Upper lobe of left lung (tissue), 6 donors: ENCODE measurements around the gene LEPR. TPM values are rescaled to one million over a fixed set of nuclear protein-coding genes. Genes with fewer than 3 reads are reported as not detected.

Source experiments
- ATAC-seq, 2 donors: fragments of 200-7000 bp; cut with Tn5 transposase; one replicate each; pipeline ENCODE4 v1.9.1; 2022; ENCODE audit warnings: mild to moderate bottlenecking in 2 of 2, moderate library complexity in 2 of 2; ENCODE audit not compliant: low FRiP score in 2 of 2
- DNase-seq, 2 donors: peaks; one replicate each; pipeline ENCODE4 v3.0.0-alpha.2; 2019 to 2020
- H3K27ac ChIP-seq, 4 donors: fragments of 200-600 bp; sonication (generic); one replicate each; pipeline ENCODE4 v1.5.1; 2016 to 2019
- H3K27me3 ChIP-seq, 4 donors: fragments of 200-600 bp; sonication (generic); one replicate each; pipeline ENCODE4 v1.5.1; 2017 to 2019
- H3K36me3 ChIP-seq, 4 donors: fragments of 200-600 bp; sonication (generic); one replicate each; pipeline ENCODE4 v1.5.1; 2016 to 2019
- H3K4me1 ChIP-seq, 4 donors: fragments of 200-600 bp; sonication (generic); one replicate each; pipeline ENCODE4 v1.5.1; 2018 to 2019
- H3K4me3 ChIP-seq, 4 donors: fragments of 200-600 bp; sonication (generic); one replicate each; pipeline ENCODE4 v1.5.1; 2017 to 2019; ENCODE audit warnings: mild to moderate bottlenecking in 2 of 4, moderate library complexity in 1 of 4
- H3K9me3 ChIP-seq, 4 donors: fragments of 200-600 bp; sonication (generic); one replicate each; pipeline ENCODE4 v1.5.1; 2018 to 2019
- EP300 ChIP-seq, 4 donors: sonication (generic); formaldehyde crosslinking; IDR thresholded peaks; one replicate each; pipeline ENCODE4 v1.5.1; 2017; ENCODE audit warnings: antibody characterized with exemption in 4 of 4, control low read depth in 2 of 4
- POLR2A ChIP-seq, 4 donors: fragments of 450-650 bp; IDR thresholded peaks; one replicate each; pipeline ENCODE4 v1.5.1; 2016 to 2017; ENCODE audit warnings: antibody characterized with exemption in 4 of 4, mild to moderate bottlenecking in 2 of 4
- POLR2AphosphoS5 ChIP-seq, 2 donors: sonication (generic); formaldehyde crosslinking; IDR thresholded peaks; one replicate each; pipeline ENCODE4 v1.5.1; 2017; ENCODE audit warnings: antibody characterized with exemption in 2 of 2
- WGBS, 2 donors: methylation state at CpG; one replicate each; pipeline ENCODE4 v1.1.5; 2017 to 2018; 5-methylcytosine and 5-hydroxymethylcytosine counted together
- total RNA-seq, 6 donors: library from RNA; depleted of rRNA in 4 of 6; stranded (reverse); fragments of >200 nt in 4 of 6; gene quantifications; one replicate each; pipeline versions ENCODE4 v1.1.0 to v1.2.1, GENCODE V29; 2016 to 2021
- TF ChIP-seq, protein P1 (sequence below), 6 experiments: fragments of 450-650 bp in 4 of 6; fragments of 200-600 bp in 2 of 6; sonication (generic) in 2 of 6; IDR thresholded peaks; one replicate each; pipeline ENCODE4 v1.5.1; 2016 to 2019; ENCODE audit warnings: antibody characterized with exemption in 6 of 6
- donor health status: DM: no; HTN: no; CAD: no; lungs with moderate emphysema.
- donor health status: DM: no; HTN: yes; CAD: no; lungs with severe emphysema.

LEPR gene
- total RNA-seq, 6 donors from 2014 or later = 12.8 to 37.3 (median 22.9) TPM

DNA sequence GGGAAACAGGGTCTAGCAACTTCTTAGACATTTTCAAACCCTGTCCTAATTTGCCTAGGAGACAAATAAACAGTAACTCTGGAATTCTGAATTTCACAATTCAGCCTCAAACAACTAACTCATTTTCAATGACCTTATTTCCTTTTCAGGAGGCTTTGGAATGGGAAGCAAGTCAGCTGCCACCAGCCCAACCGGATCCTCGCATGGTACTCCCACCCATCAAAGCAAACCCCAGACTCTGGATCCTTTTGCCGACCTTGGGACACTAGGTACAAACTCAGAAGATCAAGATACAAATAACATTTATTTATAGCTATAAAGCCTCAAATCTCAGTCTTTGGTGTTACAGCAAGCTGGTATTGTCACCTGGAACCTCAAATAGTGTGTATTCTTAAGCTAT lies 18.9 kb upstream of the LEPR start:
- no peak overlapping the region for H3K27ac ChIP-seq
- no peak overlapping the region for H3K4me3 ChIP-seq
- TF ChIP-seq, protein P1, sequence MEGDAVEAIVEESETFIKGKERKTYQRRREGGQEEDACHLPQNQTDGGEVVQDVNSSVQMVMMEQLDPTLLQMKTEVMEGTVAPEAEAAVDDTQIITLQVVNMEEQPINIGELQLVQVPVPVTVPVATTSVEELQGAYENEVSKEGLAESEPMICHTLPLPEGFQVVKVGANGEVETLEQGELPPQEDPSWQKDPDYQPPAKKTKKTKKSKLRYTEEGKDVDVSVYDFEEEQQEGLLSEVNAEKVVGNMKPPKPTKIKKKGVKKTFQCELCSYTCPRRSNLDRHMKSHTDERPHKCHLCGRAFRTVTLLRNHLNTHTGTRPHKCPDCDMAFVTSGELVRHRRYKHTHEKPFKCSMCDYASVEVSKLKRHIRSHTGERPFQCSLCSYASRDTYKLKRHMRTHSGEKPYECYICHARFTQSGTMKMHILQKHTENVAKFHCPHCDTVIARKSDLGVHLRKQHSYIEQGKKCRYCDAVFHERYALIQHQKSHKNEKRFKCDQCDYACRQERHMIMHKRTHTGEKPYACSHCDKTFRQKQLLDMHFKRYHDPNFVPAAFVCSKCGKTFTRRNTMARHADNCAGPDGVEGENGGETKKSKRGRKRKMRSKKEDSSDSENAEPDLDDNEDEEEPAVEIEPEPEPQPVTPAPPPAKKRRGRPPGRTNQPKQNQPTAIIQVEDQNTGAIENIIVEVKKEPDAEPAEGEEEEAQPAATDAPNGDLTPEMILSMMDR (IDR thresholded peaks at IDR 0.05) = no peak
- TF ChIP-seq EP300 (IDR thresholded peaks at IDR 0.05) = no peak
- no peak for TF ChIP-seq POLR2A (IDR thresholded peaks at IDR 0.05)
- TF ChIP-seq POLR2AphosphoS5 (IDR thresholded peaks at IDR 0.05) = no peak
- no peak for ATAC-seq
- no peaks in the 10 kb centered on the region for H3K4me1 ChIP-seq
- peaks cover 0 to 5% (median 0%) of the 10 kb centered on the region in 4 donors for H3K36me3 ChIP-seq
- no peaks in the 10 kb centered on the region for H3K27me3 ChIP-seq
- H3K9me3 ChIP-seq = no peaks in the 10 kb centered on the region
- WGBS, 2 donors = 83 to 95% methylated on average over 3 of the region's 3 CpGs
- DNase-seq = no peak

GRCh38 chr1:65404941-65405340 lies 15.5 kb upstream of the LEPR start:
- H3K27me3 ChIP-seq = no peaks in the 10 kb centered on the region
- no peak overlapping the region for H3K4me3 ChIP-seq
- H3K27ac ChIP-seq = no peak overlapping the region
- H3K9me3 ChIP-seq = no peaks in the 10 kb centered on the region
- TF ChIP-seq, protein P1 (IDR thresholded peaks at IDR 0.05) = no peak
- TF ChIP-seq POLR2A (IDR thresholded peaks at IDR 0.05) (no peak), EP300 (IDR thresholded peaks at IDR 0.05) (no peak), POLR2AphosphoS5 (IDR thresholded peaks at IDR 0.05) (no peak)
- H3K36me3 ChIP-seq = peaks cover 0 to 5% (median 0%) of the 10 kb centered on the region in 4 donors
- ATAC-seq (no peak), DNase-seq (no peak)
- H3K4me1 ChIP-seq = no peaks in the 10 kb centered on the region

GRCh38 chr1:65407877-65408276 lies 12.6 kb upstream of the LEPR start:
- no peak overlapping the region for H3K27ac ChIP-seq
- TF ChIP-seq POLR2AphosphoS5 (IDR thresholded peaks at IDR 0.05) = no peak
- TF ChIP-seq POLR2A (IDR thresholded peaks at IDR 0.05) = no peak
- TF ChIP-seq, protein P1 (IDR thresholded peaks at IDR 0.05) = no peak
- H3K36me3 ChIP-seq = no peaks in the 10 kb centered on the region
- DNase-seq = no peak
- no peaks in the 10 kb centered on the region for H3K9me3 ChIP-seq
- H3K27me3 ChIP-seq = no peaks in the 10 kb centered on the region
- no peaks in the 10 kb centered on the region for H3K4me1 ChIP-seq
- 81% methylated on average over 2 of the region's 2 CpGs for WGBS, 2 donors
- ATAC-seq = no peak
- no peak overlapping the region for H3K4me3 ChIP-seq

GRCh38 chr1:65409314-65409713 lies 11.2 kb upstream of the LEPR start:
- ATAC-seq (no peak), DNase-seq (no peak)
- Histone ChIP-seq H3K4me1 (no peaks in the 10 kb centered on the region), H3K4me3 (no peak overlapping the region), H3K27ac (no peak overlapping the region), H3K27me3 (no peaks in the 10 kb centered on the region), H3K36me3 (no peaks in the 10 kb centered on the region), H3K9me3 (no peaks in the 10 kb centered on the region)
- TF ChIP-seq EP300 (IDR thresholded peaks at IDR 0.05) (no peak), POLR2AphosphoS5 (IDR thresholded peaks at IDR 0.05) (no peak), POLR2A (IDR thresholded peaks at IDR 0.05) (no peak)
- TF ChIP-seq, protein P1 (IDR thresholded peaks at IDR 0.05) = no peak
- WGBS, 2 donors = 70 to 80% methylated on average over 1 of the region's 1 CpG

- Histone ChIP-seq H3K36me3 (no peaks in the 10 kb centered on the region), H3K4me1 (no peaks in the 10 kb centered on the region), H3K9me3 (no peaks in the 10 kb centered on the region), H3K4me3 (no peak overlapping the region), H3K27me3 (no peaks in the 10 kb centered on the region), H3K27ac (no peak overlapping the region)
- TF ChIP-seq, protein P1 (IDR thresholded peaks at IDR 0.05) = no peak
- TF ChIP-seq POLR2A (IDR thresholded peaks at IDR 0.05) (no peak), POLR2AphosphoS5 (IDR thresholded peaks at IDR 0.05) (no peak), EP300 (IDR thresholded peaks at IDR 0.05) (no peak)
- DNase-seq (no peak), ATAC-seq (no peak)
- WGBS, 2 donors = 95% methylated on average over 4 of the region's 4 CpGs
Measured at GRCh38 chr1:65409816-65410326, 10.6 kb upstream of the LEPR start.
